IPS-NIHi7 (cell line): Measurements from ENCODE around the gene SEC22C.

Source experiments
- DNase-seq: peaks from one replicate; pipeline ENCODE4 v3.0.0; 2012; ENCODE audit warnings: mixed read lengths; ENCODE audit errors: extremely low spot score

The SEC22C gene

GRCh38 chr3:42513121-42513520 is 68.6 kb downstream of the SEC22C start:
- DNase-seq: no peak

GRCh38 chr3:42511736-42512135 is 70.0 kb downstream of the SEC22C start:
- DNase-seq: no peak

DNA sequence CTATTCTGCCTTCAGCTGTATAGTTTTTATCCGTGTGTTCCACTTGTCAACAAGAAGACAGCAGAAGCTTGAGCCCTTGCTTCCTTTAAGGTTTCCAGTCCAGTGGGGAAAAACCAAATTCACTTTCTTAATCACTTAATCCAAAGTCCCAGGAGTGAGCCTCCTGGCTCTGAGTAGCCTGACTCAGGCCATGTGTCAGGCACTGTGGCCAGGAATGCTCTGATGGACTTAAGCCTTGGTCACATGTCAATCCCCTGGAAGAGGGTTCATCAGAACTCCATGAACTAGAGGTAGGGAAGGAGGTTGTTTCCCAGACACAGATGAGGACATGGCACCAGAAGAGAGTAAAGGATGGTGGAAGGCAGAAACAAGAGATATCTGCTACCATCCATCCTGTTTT is 70.6 kb downstream of the SEC22C start:
- no peak for DNase-seq

- no peak for DNase-seq
Measured at GRCh38 chr3:42510325-42510724, 71.4 kb downstream of the SEC22C start.

DNA sequence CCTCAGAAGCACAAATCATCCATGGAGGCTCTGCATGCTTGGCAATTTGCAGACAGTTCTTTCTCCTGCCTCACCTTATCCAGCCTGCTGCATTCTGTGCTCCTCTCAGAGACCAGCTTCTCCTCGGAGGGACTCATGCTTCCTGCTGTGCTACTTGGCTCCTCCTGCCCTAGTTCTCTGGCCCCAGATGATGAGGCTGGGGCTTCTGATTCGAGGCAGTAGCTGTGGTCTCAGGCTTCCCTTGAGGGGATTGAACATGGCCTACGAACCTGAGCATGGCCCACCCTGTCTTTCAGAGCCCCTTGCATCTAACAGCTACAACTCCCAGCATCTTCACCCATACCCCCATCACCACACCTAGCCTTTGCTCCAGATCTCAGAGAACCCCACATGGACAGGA is 72.7 kb downstream of the SEC22C start:
- DNase-seq: no peak

- DNase-seq: no peak
Measured at GRCh38 chr3:42508562-42508961, 73.2 kb downstream of the SEC22C start.

DNA sequence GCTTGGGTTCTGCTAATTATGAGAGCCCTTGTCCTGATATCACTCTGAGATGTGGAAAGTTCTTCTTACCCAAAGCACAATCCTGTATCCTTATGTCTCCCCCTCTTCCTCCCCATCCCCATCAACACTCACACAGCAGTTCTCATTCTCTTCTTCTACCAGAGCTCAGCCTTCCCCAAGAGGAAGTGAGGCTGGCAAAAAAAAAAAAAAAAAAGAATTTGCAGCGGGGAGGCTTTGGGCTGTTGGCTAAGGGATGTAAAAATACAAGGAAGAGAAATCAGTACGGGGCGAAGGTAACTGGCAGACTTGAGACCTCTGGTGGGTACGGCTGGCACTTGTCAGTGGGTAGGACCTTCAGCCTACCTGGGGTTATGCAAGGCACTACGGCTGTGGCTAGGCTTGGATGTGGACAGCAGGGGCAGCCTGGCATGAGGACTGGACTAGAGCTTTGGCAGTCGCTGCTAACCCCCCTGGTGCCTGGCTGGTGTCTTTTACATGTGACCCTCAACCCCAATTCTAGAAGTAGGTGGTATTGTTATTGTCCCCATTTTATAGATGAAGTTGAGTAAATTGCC is 73.9 kb downstream of the SEC22C start:
- no peak for DNase-seq

GRCh38 chr3:42507252-42507651 is 74.5 kb downstream of the SEC22C start:
- DNase-seq: peak; percentile 66

DNA sequence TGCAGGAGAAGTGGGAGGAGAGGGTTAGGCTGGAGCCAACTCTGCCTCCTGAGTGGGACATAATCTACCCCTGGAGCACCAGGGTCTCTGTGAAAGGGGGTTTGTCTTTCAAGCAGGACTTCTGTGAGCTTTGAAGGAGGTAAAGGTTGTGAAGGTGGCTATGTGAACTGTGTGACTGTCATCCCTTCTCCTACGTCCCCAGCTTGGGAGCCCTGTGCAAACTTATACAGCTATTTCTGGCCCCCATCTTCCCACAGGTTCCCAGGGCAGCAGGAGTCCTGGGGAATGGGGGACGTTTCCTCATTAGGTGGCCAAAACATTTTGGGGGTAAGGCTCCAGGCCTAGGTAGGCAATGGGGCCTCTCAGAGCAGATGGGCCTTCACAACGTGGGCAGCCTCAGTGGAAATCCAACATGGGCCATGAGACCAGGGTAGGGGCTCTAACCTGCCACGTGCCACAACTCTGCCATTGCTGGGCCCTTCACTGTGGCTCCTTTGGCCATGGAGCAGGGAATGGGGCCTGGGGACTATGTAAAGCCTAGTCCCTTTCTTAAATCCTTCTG is 75.8 kb downstream of the SEC22C start:
- DNase-seq: no peak

- DNase-seq: no peak
Measured at GRCh38 chr3:42505128-42505848, 76.5 kb downstream of the SEC22C start.

DNA sequence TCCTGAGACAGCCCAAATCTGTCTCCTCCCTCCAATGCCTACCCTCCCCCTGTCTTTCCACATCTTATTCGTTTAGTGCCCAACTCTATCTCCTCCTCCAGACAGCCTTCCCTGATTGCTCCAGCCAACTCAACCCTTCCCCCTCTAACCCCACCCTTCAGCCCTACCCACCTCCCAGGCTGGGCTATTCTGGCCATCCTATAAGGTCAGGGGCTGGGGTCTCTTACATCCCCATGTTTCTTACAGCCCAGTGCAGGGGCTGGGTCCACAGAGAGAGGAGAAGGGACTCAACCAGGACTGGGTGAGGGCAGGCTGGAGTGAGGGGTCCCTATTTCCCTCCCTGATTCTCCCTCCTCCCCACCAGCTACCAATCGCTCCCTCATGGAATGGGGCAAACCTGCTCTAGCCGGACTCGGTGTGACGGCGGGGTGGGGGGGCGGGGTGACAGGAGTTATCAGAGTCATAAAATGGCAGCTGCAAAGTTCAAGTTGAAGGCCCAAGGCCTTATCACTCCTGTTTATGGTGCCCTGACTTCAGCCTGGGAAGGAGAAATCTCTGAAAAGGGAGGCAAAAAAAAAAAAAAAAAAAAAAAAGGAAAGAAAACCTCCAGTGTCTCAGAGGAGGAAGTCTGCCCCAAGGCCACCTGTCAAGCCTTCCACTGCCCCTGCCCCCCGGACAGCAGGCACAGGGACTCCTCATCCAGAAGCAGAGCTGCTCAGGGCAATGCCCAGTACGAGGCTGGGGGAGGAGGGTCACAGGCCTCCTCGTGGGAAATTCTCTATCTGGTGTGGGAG is 77.2 kb downstream of the SEC22C start:
- no peak for DNase-seq

- no peak for DNase-seq
Measured at GRCh38 chr3:42503957-42504333, 77.8 kb downstream of the SEC22C start.

- DNase-seq: no peak
Measured at GRCh38 chr3:42503251-42503924, 78.4 kb downstream of the SEC22C start.

- DNase-seq: peak; percentile 98
Measured at GRCh38 chr3:42502429-42503250, 79.1 kb downstream of the SEC22C start, which contains the start of gene VIPR1. Gene VIPR1 (plus strand): TSS chr3:42502643. CDS start chr3:42502736, 93 bp downstream.

DNA sequence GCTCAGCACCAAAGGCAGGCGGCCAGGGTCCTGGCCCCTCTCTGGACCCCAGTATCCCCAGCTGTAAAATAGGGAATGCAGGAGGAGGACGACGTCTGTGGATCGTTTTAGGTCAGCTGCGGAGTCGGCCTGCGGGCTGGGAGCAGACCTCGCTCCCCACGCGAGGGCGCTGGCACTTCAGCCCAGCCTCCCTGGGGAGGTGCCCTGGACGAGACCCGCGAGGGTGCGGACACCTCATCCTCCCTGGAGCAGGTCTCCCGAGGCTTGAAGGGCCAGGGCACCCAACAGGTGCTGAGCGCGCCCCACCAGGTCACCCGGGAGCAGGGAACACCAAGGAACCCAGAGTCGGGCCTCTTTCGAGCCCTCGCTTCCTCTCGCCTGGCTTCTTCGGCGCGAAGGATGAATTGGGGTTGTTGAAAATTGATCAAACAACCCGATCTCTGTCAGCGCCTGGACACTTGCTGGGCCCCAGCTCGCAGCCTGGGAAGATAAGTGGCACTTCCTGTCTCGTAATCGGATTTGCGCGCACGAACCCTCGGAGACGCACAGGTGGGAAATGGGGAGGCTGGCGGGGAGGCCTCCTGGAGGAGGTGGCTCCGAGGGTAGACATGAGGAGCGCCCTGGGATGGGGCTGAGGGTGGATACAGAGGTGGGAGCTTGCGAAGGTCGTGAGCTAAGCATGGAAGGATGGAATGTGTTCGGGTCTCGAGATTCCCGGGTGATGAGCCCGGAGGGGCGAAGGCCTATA is 79.9 kb downstream of the SEC22C start:
- peak; percentile 56 for DNase-seq

GRCh38 chr3:42501321-42501680 is 80.5 kb downstream of the SEC22C start:
- peak; percentile 59 for DNase-seq

GRCh38 chr3:42500909-42501308 is 80.9 kb downstream of the SEC22C start:
- no peak for DNase-seq

- DNase-seq: no peak
Measured at GRCh38 chr3:42500091-42500490, 81.7 kb downstream of the SEC22C start.

DNA sequence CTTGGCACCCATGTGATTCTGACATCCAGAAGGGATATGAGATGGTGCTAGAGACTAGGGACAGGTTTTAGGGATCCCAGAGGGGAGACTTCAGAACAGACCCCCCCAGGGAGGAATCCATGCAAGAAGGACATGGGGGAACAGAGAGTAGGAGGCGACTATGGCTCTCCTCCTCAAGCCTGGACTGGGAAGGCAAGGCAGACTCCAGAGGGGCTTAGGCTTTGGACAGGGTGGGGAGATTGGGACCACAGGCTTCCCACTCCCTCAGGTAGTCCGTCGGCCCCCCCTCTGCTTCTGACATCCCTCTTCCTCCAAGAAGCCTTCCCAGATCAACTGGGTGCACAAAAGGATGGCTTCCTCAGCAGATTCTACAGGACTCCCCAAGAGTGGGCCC is 82.3 kb downstream of the SEC22C start:
- no peak for DNase-seq

DNA sequence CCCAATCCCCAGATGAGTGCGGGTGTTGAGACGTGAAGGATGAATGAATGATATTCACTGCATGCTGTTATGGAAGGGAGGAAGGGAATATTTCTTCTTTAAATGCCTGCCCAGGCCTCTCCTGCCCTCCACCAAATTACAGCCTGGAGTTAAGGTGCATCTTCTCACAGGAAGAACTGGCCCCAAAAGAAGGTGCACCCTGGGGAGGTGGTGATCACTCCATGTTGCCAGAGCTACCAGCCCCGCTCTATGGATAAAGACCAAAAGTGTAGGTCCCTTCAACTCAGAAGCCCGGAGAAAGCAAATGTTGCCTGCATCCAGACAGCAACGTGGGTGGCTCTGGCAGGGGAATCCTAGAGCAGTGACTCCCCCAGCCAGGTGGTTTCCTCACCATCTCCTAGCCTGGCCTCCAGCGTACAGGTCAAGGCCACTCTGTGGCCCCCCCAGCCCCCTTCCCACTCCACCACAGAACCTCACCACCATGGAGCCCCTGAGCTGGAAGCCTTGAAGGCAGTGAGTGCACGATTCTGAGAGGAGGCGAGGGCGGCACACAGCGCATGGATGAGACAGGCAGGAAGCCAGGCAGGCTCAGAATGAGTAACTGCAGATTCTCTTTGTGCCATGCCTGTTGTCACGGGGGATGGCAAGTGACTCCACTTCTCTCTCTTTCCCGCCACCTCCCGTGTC is 82.8 kb downstream of the SEC22C start:
- no peak for DNase-seq
